Central memory CD8-positive, alpha-beta T cell (primary cell): ENCODE data around the gene ARHGEF2.

Experiments used
- ATAC-seq: fragments of 150-1000 bp; cut with Tn5 transposase; replicated peaks from 2 replicates; pipeline ENCODE4 v1.10.0; 2022; ENCODE audit warnings: mild to moderate bottlenecking, moderate FRiP score, moderate number of reproducible peaks; ENCODE audit not compliant: poor library complexity, severe bottlenecking; ENCODE audit errors: extremely low read depth
- DNase-seq, 2 donors: peaks; one replicate each; pipeline ENCODE4 v3.0.0; 2021; ENCODE audit warnings: low spot score in 2 of 2
- H3K27ac Mint-ChIP-seq: one replicate; pipeline ENCODE4 v1.8.0; 2022; ENCODE audit warnings: low read depth, mild to moderate bottlenecking, moderate library complexity, mixed read lengths
- H3K27me3 Mint-ChIP-seq: one replicate; pipeline ENCODE4 v1.8.0; 2022; ENCODE audit warnings: mixed read lengths
- H3K36me3 Mint-ChIP-seq: one replicate; pipeline ENCODE4 v1.8.0; 2022; ENCODE audit warnings: mild to moderate bottlenecking, moderate library complexity, mixed read lengths; ENCODE audit not compliant: insufficient read depth
- H3K4me1 Mint-ChIP-seq: one replicate; pipeline ENCODE4 v1.8.0; 2022; ENCODE audit warnings: mixed read lengths
- H3K4me3 Mint-ChIP-seq: one replicate; pipeline ENCODE4 v1.8.0; 2022; ENCODE audit warnings: mild to moderate bottlenecking, moderate library complexity, mixed read lengths
- H3K9me3 Mint-ChIP-seq: one replicate; pipeline ENCODE4 v1.8.0; 2022; ENCODE audit warnings: mixed read lengths

ARHGEF2 gene

DNA sequence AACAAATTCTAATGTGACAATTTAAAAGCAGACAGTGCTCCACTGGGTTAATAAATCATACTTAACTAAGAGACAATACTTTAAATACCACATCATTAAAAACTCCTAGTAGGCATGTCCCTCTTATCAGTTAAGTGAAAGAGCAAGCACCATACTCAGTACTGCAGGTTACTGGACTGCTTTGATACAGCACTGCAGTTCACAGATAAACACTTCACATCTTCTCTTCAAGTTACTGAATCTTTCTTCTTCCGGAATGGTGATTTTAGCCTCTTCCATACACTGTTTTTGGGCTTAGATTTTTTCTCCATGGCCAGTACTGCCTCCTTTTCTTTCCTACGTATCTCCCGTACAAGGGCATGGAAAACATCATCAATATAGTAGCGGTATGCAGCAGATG is 78.2 kb downstream of the ARHGEF2 start:
- no peak overlapping the region for H3K27ac Mint-ChIP-seq

DNA sequence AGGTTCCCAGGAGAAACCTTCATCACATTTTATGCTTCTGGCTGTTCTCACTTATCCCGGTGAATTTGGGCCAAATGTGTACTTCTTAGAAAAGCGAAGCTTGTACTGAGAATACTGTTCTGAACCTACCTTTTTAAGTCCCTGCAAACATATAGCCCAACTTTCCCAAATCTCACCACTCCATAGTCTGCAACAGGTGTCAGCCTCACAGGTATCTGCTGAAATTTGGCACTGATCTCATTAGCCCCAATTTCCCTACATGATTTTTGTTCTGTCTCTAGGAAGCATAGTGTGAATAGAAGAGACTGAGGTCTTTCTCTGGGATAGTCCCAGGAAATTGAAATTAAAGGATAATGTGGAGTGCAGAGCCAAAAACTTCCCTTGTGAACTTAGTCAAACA is 78.7 kb downstream of the ARHGEF2 start:
- no peaks in the 10 kb centered on the region for H3K9me3 Mint-ChIP-seq
- peaks cover 4% of the 10 kb centered on the region for H3K4me1 Mint-ChIP-seq
- DNase-seq (no peak), ATAC-seq (no peak)
- H3K4me3 Mint-ChIP-seq, result no peak overlapping the region
- H3K36me3 Mint-ChIP-seq, result peaks cover 60% of the 10 kb centered on the region
- H3K27ac Mint-ChIP-seq, result no peak overlapping the region
- no peaks in the 10 kb centered on the region for H3K27me3 Mint-ChIP-seq

More for the DNA sequence above, 78.2 kb downstream of the ARHGEF2 start:
- Mint-ChIP-seq H3K36me3 (peaks cover 64% of the 10 kb centered on the region), H3K4me1 (peaks cover 5% of the 10 kb centered on the region), H3K4me3 (no peak overlapping the region), H3K27me3 (no peaks in the 10 kb centered on the region), H3K9me3 (no peaks in the 10 kb centered on the region)
- no peak for DNase-seq
- no peak for ATAC-seq

DNA sequence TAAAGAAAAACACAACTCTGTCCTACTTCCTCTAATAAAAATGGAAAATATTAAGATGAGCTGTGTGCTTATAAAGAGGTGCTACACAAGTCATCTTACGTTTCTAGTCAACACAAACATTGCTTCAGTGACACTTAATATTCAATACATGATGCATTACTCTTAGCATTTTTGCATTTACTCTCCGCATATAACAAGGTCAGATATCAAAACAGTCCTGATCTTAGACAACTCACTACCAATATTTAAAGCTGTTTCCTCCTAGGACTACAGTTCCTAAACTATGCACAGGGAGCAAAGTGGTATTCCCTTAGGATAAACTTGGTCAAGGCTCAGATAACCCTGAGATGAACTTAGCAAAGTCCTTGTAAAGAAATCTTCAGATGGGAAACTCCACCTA is 79.5 kb downstream of the ARHGEF2 start:
- Mint-ChIP-seq H3K4me3 (no peak overlapping the region), H3K27ac (no peak overlapping the region), H3K9me3 (no peaks in the 10 kb centered on the region), H3K4me1 (peaks cover under 1% of the 10 kb centered on the region), H3K27me3 (no peaks in the 10 kb centered on the region), H3K36me3 (peaks cover 52% of the 10 kb centered on the region)
- DNase-seq (no peak), ATAC-seq (no peak)

DNA sequence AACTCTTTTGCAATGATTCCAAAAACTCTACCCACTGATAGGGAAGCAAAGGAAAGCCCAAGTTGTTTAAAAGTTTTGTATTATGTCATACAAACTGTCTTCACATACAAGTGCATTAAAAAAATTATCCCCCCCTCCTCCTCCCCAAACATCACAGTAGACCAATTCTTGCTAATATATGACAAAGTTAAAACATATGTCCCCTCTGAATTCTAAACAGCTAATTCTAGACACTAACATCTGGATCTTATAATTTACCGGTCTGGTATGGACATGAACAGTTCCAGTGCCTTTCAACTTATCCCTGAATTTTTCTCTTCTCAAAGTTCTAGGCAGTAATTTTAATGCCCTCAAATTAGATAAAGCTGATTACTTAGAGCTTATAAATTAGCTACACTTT is 80.6 kb downstream of the ARHGEF2 start:
- no peak for ATAC-seq
- H3K9me3 Mint-ChIP-seq, result no peaks in the 10 kb centered on the region
- peaks cover 42% of the 10 kb centered on the region for H3K36me3 Mint-ChIP-seq
- no peak for DNase-seq
- H3K27me3 Mint-ChIP-seq, result no peaks in the 10 kb centered on the region
- H3K4me3 Mint-ChIP-seq, result no peak overlapping the region
- peaks cover 11% of the 10 kb centered on the region for H3K4me1 Mint-ChIP-seq
- H3K27ac Mint-ChIP-seq, result no peak overlapping the region
